NCI-H524 (cell line): Measurements from ENCODE around the gene OR52B2.
"Not testable (repeated sequence)": the region's sequence is repeated elsewhere in the genome, so short reads cannot be mapped to it uniquely, and the experiment has no call there.

Experiments used
- DNase-seq, 2 experiments: peaks; one replicate each; lab custom pipeline; 2025; lab: John Stamatoyannopoulos, UW

Gene OR52B2

GRCh38 chr11:6152126-6152525, 18.0 kb downstream of the OR52B2 start:
- no peak for DNase-seq

GRCh38 chr11:6151117-6151516, 19.0 kb downstream of the OR52B2 start:
- DNase-seq, result no peak

- not testable (repeated sequence) for DNase-seq
Observed at GRCh38 chr11:6143737-6144136, 26.4 kb downstream of the OR52B2 start.

GRCh38 chr11:6142936-6143335, 27.2 kb downstream of the OR52B2 start:
- DNase-seq, result no peak

- DNase-seq, result not testable (repeated sequence)
Observed at GRCh38 chr11:6135936-6136335, 34.2 kb downstream of the OR52B2 start.

- no peak for DNase-seq
Observed at GRCh38 chr11:6132431-6132830, 37.7 kb downstream of the OR52B2 start.

- DNase-seq, result no peak
Observed at GRCh38 chr11:6129635-6130034, 40.5 kb downstream of the OR52B2 start.

- DNase-seq, result no peak
Observed at GRCh38 chr11:6129011-6129410, 41.1 kb downstream of the OR52B2 start.

- no peak for DNase-seq
Observed at GRCh38 chr11:6127881-6128280, 42.2 kb downstream of the OR52B2 start.

GRCh38 chr11:6124245-6124644, 45.9 kb downstream of the OR52B2 start:
- no peak for DNase-seq
